Mammary epithelial cell (primary cell): ENCODE data around the gene ANKFY1.

Experiments used
- EZH2 ChIP-seq: IDR thresholded peaks from 2 replicates; pipeline ENCODE4 v1.6.1; 2012; ENCODE audit warnings: low read length, inconsistent platforms, borderline replicate concordance
- TF ChIP-seq, protein P1 (sequence below), 2 donors: IDR thresholded peaks in 1 of 2; conservative IDR thresholded peaks in 1 of 2; 2 replicates each; pipeline ENCODE4 v1.5.1; 2011 to 2012; ENCODE audit warnings: inconsistent platforms in 2 of 2, low read length in 2 of 2, mild to moderate bottlenecking in 2 of 2, control low read depth in 1 of 2, low read depth in 1 of 2; ENCODE audit not compliant: insufficient read depth in 1 of 2; ENCODE audit errors: extremely low read depth in 1 of 2

- TF ChIP-seq, protein P1, sequence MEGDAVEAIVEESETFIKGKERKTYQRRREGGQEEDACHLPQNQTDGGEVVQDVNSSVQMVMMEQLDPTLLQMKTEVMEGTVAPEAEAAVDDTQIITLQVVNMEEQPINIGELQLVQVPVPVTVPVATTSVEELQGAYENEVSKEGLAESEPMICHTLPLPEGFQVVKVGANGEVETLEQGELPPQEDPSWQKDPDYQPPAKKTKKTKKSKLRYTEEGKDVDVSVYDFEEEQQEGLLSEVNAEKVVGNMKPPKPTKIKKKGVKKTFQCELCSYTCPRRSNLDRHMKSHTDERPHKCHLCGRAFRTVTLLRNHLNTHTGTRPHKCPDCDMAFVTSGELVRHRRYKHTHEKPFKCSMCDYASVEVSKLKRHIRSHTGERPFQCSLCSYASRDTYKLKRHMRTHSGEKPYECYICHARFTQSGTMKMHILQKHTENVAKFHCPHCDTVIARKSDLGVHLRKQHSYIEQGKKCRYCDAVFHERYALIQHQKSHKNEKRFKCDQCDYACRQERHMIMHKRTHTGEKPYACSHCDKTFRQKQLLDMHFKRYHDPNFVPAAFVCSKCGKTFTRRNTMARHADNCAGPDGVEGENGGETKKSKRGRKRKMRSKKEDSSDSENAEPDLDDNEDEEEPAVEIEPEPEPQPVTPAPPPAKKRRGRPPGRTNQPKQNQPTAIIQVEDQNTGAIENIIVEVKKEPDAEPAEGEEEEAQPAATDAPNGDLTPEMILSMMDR (conservative IDR thresholded peaks at IDR 0.05 in 1 of 2, IDR thresholded peaks at IDR 0.05 in 1 of 2; ENCODE audit: extremely low read depth in 1 of 2, insufficient read depth in 1 of 2, low read depth in 1 of 2, low read length in 2 of 2): no peak
- TF ChIP-seq EZH2: no peak
Measured at GRCh38 chr17:4161967-4162305, 101.8 kb downstream of the ANKFY1 start.
